Subcutaneous adipose tissue (tissue), 4 donors: ENCODE data around the gene ATP13A3. TPM values are rescaled to one million over a fixed set of nuclear protein-coding genes. Genes with fewer than 3 reads are reported as not detected.

Experiments
- total RNA-seq, 4 donors: library from RNA; depleted of rRNA; stranded (reverse); fragments of >200 nt; gene quantifications; one replicate each; pipeline ENCODE4 v1.1.0, GENCODE V29; 2016
- TF ChIP-seq, protein P1 (sequence below): fragments of 450-650 bp; IDR thresholded peaks from one replicate; pipeline ENCODE4 v1.5.1; 2016; ENCODE audit warnings: low read depth, mild to moderate bottlenecking, control low read depth, antibody characterized with exemption, moderate library complexity

Gene ATP13A3
- total RNA-seq, 4 donors from 2014 or later: 117 to 222 (median 170) TPM

DNA sequence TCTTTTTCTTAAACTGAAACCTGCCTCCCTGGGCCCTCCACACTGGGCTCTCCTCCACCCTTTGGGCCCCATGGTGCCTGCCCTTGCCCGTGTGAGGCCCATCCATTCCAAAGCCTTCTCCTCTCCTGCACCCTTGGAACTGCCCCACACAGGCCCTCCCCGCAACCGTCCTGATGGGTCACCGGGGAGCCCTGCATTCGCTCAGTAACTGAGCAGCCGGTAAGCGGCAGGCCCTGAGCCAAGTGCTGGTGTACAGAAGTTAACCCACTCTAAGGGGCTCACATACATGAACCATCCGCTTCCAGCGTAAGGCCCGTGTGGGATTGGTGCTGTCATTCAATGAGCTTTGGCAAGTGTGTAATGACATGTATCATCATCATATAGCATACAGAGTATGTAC is 111.9 kb downstream of the ATP13A3 start:
- TF ChIP-seq, protein P1, sequence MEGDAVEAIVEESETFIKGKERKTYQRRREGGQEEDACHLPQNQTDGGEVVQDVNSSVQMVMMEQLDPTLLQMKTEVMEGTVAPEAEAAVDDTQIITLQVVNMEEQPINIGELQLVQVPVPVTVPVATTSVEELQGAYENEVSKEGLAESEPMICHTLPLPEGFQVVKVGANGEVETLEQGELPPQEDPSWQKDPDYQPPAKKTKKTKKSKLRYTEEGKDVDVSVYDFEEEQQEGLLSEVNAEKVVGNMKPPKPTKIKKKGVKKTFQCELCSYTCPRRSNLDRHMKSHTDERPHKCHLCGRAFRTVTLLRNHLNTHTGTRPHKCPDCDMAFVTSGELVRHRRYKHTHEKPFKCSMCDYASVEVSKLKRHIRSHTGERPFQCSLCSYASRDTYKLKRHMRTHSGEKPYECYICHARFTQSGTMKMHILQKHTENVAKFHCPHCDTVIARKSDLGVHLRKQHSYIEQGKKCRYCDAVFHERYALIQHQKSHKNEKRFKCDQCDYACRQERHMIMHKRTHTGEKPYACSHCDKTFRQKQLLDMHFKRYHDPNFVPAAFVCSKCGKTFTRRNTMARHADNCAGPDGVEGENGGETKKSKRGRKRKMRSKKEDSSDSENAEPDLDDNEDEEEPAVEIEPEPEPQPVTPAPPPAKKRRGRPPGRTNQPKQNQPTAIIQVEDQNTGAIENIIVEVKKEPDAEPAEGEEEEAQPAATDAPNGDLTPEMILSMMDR: no peak

DNA sequence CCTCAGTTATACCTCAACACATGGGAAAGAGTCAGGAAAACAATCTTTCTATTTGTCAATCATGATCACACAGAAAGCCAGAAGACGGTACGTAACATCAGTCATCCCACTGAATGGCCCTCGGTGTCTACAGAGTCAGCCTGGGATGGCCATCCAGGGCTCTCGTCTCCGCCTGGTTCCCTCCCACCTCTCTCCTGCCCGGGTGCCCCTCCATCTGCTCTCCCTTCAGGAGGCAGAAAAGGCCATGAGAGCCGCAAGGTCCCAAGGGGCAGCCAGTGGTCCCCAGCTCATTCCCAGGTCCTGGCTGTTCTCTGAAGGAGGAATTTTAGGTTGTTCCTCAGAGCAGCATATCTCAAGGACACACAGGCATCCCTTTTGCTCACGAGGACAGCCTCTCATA is 112.9 kb downstream of the ATP13A3 start:
- TF ChIP-seq, protein P1: no peak

DNA sequence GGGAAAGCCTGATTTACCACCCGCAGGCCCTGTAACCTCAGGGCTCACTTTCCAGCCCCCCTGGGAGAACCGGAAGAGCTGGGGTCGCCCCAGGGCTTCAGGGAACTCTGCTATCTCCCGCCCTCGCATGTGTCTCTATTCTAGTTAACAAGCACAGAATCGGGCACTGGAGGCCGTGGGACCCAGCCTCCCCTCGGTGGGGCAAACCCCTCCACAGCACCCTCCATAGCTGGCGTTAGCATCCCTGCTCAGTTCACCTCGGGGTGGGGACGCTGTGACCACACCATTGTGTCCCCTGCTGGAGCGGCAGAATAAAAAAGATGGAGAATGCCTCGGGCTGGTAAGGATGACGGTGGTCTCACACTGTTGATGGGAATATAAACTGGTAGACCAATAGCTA is 113.8 kb downstream of the ATP13A3 start:
- TF ChIP-seq, protein P1: no peak

DNA sequence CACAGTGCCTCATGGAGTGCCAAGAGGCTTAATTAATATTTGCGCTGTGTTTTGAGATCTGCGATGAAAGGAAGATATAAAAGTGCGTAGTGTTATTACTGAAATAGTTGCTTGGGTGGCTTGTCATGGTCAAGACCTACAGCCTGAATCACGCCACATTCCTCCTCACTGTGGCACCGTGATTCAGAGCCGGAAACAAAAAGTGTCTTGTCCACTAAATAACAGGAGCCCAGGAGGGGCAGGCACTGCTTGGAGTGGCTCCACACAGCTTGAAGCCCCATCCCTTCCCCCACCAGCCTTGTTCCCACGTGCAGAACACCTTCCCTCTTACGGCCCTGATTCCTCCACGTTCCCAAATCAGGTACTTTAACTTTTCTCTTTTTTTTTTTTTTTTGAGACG is 116.0 kb downstream of the ATP13A3 start:
- TF ChIP-seq, protein P1: no peak

DNA sequence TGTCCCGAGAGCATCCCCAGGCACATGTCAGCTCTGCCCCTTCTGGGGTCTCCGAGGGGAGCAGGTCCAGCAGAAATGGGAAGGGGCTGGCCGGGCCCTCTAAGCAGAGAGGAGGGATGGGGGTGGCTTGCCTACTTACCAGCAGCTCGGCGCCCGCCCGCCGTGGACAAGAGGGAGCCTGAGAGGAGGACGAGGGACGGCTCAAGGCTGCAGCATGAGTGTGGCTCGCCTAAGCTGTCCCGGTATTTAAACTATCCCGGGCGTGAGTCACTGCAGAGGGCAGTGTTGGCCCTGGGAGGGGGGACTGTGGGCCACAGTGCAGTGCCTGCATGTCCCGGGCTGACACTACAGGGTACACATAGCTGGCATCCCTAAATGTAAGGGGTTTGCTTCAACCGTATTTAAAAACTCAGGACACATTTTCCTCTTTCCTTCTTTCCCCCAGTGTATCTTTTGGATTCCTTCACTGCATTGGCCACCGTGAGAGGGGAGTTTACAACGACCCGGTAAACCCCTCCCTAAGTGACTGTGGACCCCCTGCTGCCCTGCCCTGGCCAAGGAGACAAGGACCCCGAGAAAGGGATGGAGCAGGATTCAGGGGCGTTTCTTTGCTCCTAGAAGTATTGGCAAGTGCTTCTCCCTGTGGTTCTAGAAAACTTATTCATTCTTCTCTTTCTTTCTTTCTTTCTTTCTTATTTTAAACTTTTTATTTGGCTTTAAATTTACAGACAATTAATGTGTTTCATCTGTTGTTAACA is 117.1 kb downstream of the ATP13A3 start, which contains the start of gene LRRC15:
Gene LRRC15 (minus strand): TSS at position 222 of the 758 bp plus-strand sequence. CDS start 8,700 bp downstream, outside the sequence.
- TF ChIP-seq, protein P1: no peak

DNA sequence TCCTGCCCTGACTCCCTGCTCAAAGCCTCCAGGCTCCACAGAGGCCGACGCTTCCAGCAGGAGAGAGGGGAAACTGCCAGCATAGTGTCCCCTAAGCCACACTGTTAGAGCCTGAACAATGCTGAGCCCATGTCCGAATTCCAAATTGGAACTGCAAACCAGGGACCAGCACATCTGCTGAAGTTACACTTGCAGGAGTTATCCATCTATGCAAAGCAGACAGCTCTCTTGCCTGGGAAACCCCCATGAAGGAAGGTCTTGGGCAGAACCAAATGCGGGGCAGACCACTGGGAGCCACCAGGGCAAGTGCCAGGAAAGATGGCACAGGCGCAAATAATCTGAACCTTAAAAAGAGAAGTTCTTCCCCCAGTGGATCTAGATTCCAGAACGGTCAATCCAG is 117.9 kb downstream of the ATP13A3 start:
- TF ChIP-seq, protein P1: no peak

DNA sequence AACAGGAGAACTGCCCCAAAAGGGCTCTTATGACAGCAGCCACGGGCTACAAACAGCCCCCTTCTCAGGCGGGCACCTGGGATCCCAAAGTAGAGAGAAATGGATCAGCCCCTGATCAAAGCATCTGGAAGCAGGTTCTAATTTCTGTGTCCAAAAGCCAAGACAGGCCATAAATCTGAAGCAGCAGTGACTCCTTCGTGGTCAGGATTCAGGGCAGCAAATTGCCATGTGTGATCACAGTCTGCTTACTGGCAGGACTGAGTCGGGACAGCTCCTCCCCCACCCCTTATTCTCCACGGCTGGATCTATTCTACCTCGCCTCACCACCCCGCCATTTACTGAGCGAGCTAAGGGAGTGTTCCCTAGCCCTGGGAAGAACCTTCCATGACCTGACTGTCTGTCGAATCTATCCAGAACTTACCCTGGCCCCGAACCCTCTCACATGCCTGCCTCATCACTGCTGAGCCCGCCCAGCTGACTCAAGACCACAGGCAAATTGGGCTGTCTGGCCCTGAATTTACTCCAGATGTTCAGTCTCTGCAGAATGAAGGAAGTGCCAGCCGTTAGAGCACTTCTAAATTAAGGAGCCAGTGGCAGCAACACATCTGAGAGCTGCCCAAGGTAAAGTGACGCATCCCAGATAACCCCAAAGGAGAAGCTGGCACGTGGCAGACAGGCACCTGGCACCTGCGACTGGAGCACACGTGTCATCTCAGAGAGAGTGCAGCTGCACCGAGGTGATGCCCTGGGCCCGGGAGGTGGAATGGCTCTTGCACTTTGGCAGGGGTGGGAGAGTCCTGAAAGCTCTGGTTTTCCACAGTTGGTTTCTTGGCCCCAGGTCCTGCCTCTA is 118.6 kb downstream of the ATP13A3 start:
- TF ChIP-seq, protein P1: no peak
